GM12878 (cell line): ENCODE data around the gene KCNQ1. TPM values are rescaled to one million over a fixed set of nuclear protein-coding genes. Genes with fewer than 3 reads are reported as not detected.

Experiments
- ATAC-seq: fragments of 200-7000 bp; cut with Tn5 transposase; 3 replicates; pipeline ENCODE4 v1.9.1; 2020; ENCODE audit warnings: mild to moderate bottlenecking, moderate library complexity
- BruUV-seq: library from RNA; stranded (reverse); fragments of 400-500 nt; replicated peaks from 2 replicates; lab custom pipeline; 2021; lab: Mats Ljungman, UMichigan
- CTCF ChIA-PET: fragments of 300-600 bp; sonication (Branson Sonifier 250); formaldehyde crosslinking; extraction: SDS; loops from one replicate; lab custom pipeline; 2021; ENCODE audit warnings: inconsistent platforms; lab: Yijun Ruan, JAX
- POLR2A ChIA-PET: fragments of 350-600 bp; formaldehyde crosslinking; extraction: SDS; loops from one replicate; lab custom pipeline; 2021; ENCODE audit warnings: inconsistent platforms; lab: Charles Lee
- RAD21 ChIA-PET: fragments of 300-600 bp; sonication (Branson Sonifier 250); formaldehyde crosslinking; loops from one replicate; lab custom pipeline; 2023; ENCODE audit warnings: antibody characterized with exemption; ENCODE audit not compliant: unreplicated experiment; lab: Charles Lee
- SMC1A ChIA-PET: fragments of 300-600 bp; sonication (Branson Sonifier 250); formaldehyde crosslinking; loops from one replicate; lab custom pipeline; 2023; ENCODE audit not compliant: unreplicated experiment, uncharacterized antibody; lab: Charles Lee
- DNase-seq: peaks from one replicate; pipeline ENCODE4 v3.0.0-alpha.2; 2011; ENCODE audit warnings: low read depth, low spot score
- FAIRE-seq: peaks from 3 replicates; lab custom pipeline; 2011; peaks lifted over from hg19 to GRCh38; lab: Jason Lieb, UNC
- H2AFZ ChIP-seq: 2 replicates; pipeline ENCODE4 v1.6.0; 2011; ENCODE audit warnings: low read depth, low read length, control low read depth; ENCODE audit not compliant: control insufficient read depth
- H3K27ac ChIP-seq: 2 replicates; pipeline ENCODE4 v1.5.1; 2011; ENCODE audit warnings: control low read depth; ENCODE audit not compliant: control insufficient read depth, insufficient read depth
- H3K27me3 ChIP-seq, 2 experiments: replicated peaks in 1 of 2; 2 replicates each; pipeline versions ENCODE4 v1.6.0 to v1.6.1; 2011; ENCODE audit warnings: low read length in 1 of 2; ENCODE audit not compliant: control insufficient read depth in 2 of 2, insufficient read depth in 2 of 2
- H3K36me3 ChIP-seq, 2 experiments: 2 replicates each; pipeline ENCODE4 v1.5.1; 2011; ENCODE audit warnings: low read length in 1 of 2; ENCODE audit not compliant: control insufficient read depth in 2 of 2, insufficient read depth in 2 of 2
- H3K4me1 ChIP-seq: 2 replicates; pipeline ENCODE4 v1.6.1; 2011; ENCODE audit warnings: mild to moderate bottlenecking, low read length, moderate library complexity, mixed read lengths; ENCODE audit not compliant: control insufficient read depth, insufficient read depth
- H3K4me2 ChIP-seq: 2 replicates; pipeline ENCODE4 v1.6.0; 2011; ENCODE audit warnings: control low read depth; ENCODE audit not compliant: control insufficient read depth, insufficient read depth
- H3K4me3 ChIP-seq: fragments of 200-600 bp; sonication (generic); 2 replicates; pipeline ENCODE4 v1.5.1; 2016
- H3K79me2 ChIP-seq: 2 replicates; pipeline ENCODE4 v1.6.0; 2011; ENCODE audit warnings: low read length; ENCODE audit not compliant: control insufficient read depth, insufficient read depth
- H3K9ac ChIP-seq: 2 replicates; pipeline ENCODE4 v1.8.0; 2011; ENCODE audit warnings: low read length, control low read depth, mixed read lengths; ENCODE audit not compliant: control insufficient read depth, insufficient read depth
- H3K9me3 ChIP-seq: replicated peaks from 3 replicates; pipeline ENCODE4 v1.5.1; 2011; ENCODE audit warnings: mild to moderate bottlenecking, low read length; ENCODE audit not compliant: control insufficient read depth, insufficient read depth
- H4K20me1 ChIP-seq: 2 replicates; pipeline ENCODE4 v1.6.0; 2011; ENCODE audit not compliant: control insufficient read depth, insufficient read depth
- ASH2L ChIP-seq: fragments of 300-600, 200-600 bp; sonication (generic); IDR thresholded peaks from 2 replicates; pipeline ENCODE4 v1.6.1; 2017; ENCODE audit warnings: low read depth, mild to moderate bottlenecking, borderline replicate concordance
- EED ChIP-seq: sonication (generic); IDR thresholded peaks from 2 replicates; pipeline ENCODE4 v1.6.1; 2016; ENCODE audit warnings: antibody characterized with exemption, low read depth
- GATAD2B ChIP-seq: fragments of 450-650 bp; conservative IDR thresholded peaks from 2 replicates; pipeline ENCODE4 v1.6.1; 2017; ENCODE audit warnings: low read depth, mild to moderate bottlenecking, moderate library complexity
- RCOR1 ChIP-seq: conservative IDR thresholded peaks from 2 replicates; pipeline ENCODE4 v1.6.1; 2012; ENCODE audit warnings: low read depth, low read length, improper control_type of control experiment
- SIX5 ChIP-seq: IDR thresholded peaks from 2 replicates; pipeline ENCODE4 v1.6.1; 2011; ENCODE audit warnings: mild to moderate bottlenecking, low read depth, low read length, moderate library complexity; ENCODE audit not compliant: severe bottlenecking
- ZNF207 ChIP-seq: fragments of 450-650 bp; IDR thresholded peaks from 2 replicates; pipeline ENCODE4 v1.6.1; 2014; ENCODE audit warnings: antibody characterized with exemption, mild to moderate bottlenecking, borderline replicate concordance
- WGBS: methylation state at CpG from one replicate; pipeline ENCODE4 v1.1.6; 2016; ENCODE audit warnings: low lambda C conversion rate; ENCODE audit not compliant: insufficient replicate concordance, insufficient coverage; ENCODE audit errors: missing lambda C conversion rate; 5-methylcytosine and 5-hydroxymethylcytosine counted together
- in situ Hi-C: fragments of 300-500 bp; cut with MboI; formaldehyde crosslinking; loops from 9 replicates; pipeline ENCODE4 v1.14.3; 2018; ENCODE audit warnings: mixed read lengths
- intact Hi-C: fragments of 100-400 bp; cut with micrococcal nuclease; formaldehyde crosslinking; loops from one replicate; pipeline ENCODE4 v1.14.2; 2022; ENCODE audit not compliant: unreplicated experiment
- polyA plus RNA-seq, 11 experiments: library from polyadenylated mRNA; depleted of rRNA in 4 of 11; unstranded in 6 of 11; stranded (reverse) in 5 of 11; fragments of >200 nt; fragmentation: Nextera tagmentation in 4 of 11; fragmentation: Illumina TruSeq in 1 of 11; extraction: Ambion mirVana in 4 of 11; extraction: Trizol in 1 of 11; gene quantifications; 1 replicate in 1 of 11; 2 replicates in 10 of 11; pipeline versions ENCODE4 v1.2.1 to v1.2.3, GENCODE V29; 2011 to 2016; ENCODE audit warnings: inconsistent platforms in 2 of 11, missing spikeins in 2 of 11, low read depth in 1 of 11
- total RNA-seq, 4 experiments: library from RNA; depleted of rRNA in 3 of 4; stranded (reverse); fragments of >200 nt in 3 of 4; fragmentation: Illumina TruSeq in 1 of 4; extraction: Trizol in 1 of 4; gene quantifications; 2 replicates each; pipeline versions ENCODE4 v1.2.1 to v1.2.3, GENCODE V29; 2013 to 2021
- TF ChIP-seq, protein P1 (sequence below): fragments of 450-650 bp; IDR thresholded peaks from 2 replicates; pipeline ENCODE4 v1.6.1; 2017; ENCODE audit warnings: mild to moderate bottlenecking
- TF ChIP-seq, protein P2 (sequence below): IDR thresholded peaks from 2 replicates; pipeline ENCODE4 v1.6.1; 2012; ENCODE audit warnings: low read depth, low read length, improper control_type of control experiment
- TF ChIP-seq, protein P3 (sequence below): fragments of 450-650 bp; conservative IDR thresholded peaks from 2 replicates; pipeline ENCODE4 v1.6.1; 2017; ENCODE audit warnings: mild to moderate bottlenecking, moderate library complexity
- TF ChIP-seq, protein P4 (sequence below): IDR thresholded peaks from 2 replicates; pipeline ENCODE4 v1.6.1; 2011; ENCODE audit warnings: borderline replicate concordance, low read depth, mild to moderate bottlenecking, moderate library complexity, mixed read lengths, low read length; ENCODE audit not compliant: insufficient read depth; ENCODE audit errors: extremely low read length
- TF ChIP-seq, protein P5 (sequence below): fragments of 450-650 bp; IDR thresholded peaks from 2 replicates; pipeline ENCODE4 v1.6.1; 2016; ENCODE audit warnings: mild to moderate bottlenecking

Gene KCNQ1
- total and polyA plus RNA-seq, 10 of the 15 experiments (the other 5 are each of a cell fraction or from before 2014, with no cell fraction given): 0.03 to 0.15 (median 0.12) TPM; not detected in 7

DNA sequence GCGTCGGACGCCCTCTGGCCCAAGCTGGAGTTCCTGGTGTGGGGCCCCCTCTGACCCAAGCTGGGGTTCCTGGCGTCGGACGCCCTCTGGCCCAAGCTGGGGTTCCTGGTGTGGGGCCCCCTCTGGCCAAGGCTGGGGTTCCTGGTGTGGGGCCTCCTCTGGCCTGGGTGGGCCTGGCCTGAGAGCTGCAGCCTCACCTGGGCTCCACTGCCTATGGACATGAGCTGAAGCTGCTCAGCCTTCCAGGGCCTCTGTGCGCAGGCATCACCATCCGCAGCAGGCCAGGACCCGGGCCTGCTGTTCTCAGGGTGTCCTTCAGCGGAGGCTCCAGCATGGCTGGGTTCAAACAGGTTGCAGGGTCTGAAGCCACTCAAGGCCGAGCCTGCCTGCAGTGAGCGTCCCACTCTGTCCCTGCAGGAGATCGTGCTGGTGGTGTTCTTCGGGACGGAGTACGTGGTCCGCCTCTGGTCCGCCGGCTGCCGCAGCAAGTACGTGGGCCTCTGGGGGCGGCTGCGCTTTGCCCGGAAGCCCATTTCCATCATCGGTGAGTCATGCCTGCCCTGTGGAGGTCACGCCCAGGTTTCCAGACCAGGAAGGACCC lies 125.5 kb downstream of the KCNQ1 start (continued):
- TF ChIP-seq, protein P1, sequence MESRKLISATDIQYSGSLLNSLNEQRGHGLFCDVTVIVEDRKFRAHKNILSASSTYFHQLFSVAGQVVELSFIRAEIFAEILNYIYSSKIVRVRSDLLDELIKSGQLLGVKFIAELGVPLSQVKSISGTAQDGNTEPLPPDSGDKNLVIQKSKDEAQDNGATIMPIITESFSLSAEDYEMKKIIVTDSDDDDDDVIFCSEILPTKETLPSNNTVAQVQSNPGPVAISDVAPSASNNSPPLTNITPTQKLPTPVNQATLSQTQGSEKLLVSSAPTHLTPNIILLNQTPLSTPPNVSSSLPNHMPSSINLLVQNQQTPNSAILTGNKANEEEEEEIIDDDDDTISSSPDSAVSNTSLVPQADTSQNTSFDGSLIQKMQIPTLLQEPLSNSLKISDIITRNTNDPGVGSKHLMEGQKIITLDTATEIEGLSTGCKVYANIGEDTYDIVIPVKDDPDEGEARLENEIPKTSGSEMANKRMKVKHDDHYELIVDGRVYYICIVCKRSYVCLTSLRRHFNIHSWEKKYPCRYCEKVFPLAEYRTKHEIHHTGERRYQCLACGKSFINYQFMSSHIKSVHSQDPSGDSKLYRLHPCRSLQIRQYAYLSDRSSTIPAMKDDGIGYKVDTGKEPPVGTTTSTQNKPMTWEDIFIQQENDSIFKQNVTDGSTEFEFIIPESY: no peak
- TF ChIP-seq, protein P2, sequence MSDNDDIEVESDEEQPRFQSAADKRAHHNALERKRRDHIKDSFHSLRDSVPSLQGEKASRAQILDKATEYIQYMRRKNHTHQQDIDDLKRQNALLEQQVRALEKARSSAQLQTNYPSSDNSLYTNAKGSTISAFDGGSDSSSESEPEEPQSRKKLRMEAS: no peak
- TF ChIP-seq GATAD2B: no peak
- TF ChIP-seq SIX5: no peak
- TF ChIP-seq, protein P3, sequence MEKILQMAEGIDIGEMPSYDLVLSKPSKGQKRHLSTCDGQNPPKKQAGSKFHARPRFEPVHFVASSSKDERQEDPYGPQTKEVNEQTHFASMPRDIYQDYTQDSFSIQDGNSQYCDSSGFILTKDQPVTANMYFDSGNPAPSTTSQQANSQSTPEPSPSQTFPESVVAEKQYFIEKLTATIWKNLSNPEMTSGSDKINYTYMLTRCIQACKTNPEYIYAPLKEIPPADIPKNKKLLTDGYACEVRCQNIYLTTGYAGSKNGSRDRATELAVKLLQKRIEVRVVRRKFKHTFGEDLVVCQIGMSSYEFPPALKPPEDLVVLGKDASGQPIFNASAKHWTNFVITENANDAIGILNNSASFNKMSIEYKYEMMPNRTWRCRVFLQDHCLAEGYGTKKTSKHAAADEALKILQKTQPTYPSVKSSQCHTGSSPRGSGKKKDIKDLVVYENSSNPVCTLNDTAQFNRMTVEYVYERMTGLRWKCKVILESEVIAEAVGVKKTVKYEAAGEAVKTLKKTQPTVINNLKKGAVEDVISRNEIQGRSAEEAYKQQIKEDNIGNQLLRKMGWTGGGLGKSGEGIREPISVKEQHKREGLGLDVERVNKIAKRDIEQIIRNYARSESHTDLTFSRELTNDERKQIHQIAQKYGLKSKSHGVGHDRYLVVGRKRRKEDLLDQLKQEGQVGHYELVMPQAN: no peak
- no peak for TF ChIP-seq ZNF207
- TF ChIP-seq, all 136 proteins: peak for 0

DNA sequence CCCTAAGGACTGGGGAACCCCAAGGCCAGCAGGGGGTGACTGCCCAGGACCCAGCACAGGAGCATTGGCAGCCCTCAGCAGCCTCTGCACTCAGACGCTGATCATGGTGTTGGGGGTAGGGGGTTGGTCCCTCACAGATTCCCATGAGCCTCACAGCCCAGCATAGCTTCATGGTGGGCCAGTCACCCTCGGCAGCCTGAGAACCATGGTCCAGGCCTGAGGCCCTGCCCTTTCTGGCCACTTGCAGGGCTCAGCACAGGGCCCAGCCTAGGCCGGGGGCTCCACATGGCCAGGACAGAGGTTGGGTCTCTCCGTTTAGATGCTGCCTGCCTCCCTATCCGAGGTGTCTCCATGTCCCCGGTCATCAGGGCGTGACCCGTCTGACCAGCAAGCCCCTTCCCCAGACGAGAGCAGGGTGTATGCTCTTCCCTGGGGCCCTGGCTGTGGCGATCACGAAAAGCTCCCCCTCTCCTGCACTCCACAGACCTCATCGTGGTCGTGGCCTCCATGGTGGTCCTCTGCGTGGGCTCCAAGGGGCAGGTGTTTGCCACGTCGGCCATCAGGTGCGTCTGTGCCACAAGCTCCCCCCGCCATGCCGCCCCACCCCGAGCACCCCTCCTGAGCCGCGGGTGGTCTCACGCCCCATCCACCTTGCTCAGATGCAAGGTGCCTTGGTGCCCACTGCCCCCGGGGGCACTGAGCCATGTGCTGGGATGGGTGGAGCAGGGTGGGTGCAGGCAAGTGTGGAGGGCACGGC lies 126.2 kb downstream of the KCNQ1 start:
- in situ Hi-C loops: no loop called here
- Histone ChIP-seq H3K9ac (no peak overlapping the region), H3K9me3 (no peaks in the 10 kb centered on the region), H3K4me2 (no peak overlapping the region), H3K79me2 (no peaks in the 10 kb centered on the region), H3K27me3 (no peaks in the 10 kb centered on the region), H3K27ac (no peak overlapping the region), H3K4me1 (no peaks in the 10 kb centered on the region), H3K36me3 (no peaks in the 10 kb centered on the region), H4K20me1 (no peaks in the 10 kb centered on the region), H3K4me3 (no peak overlapping the region), H2AFZ (no peak overlapping the region)
- BruUV-seq: no TSS peak
- intact Hi-C loops: no loop called here
- ChIA-PET POLR2A (no interaction called here), CTCF (no interaction called here), RAD21 (no interaction called here), SMC1A (no interaction called here)
- 52% methylated on average over 20 of the region's 25 CpGs for WGBS
- FAIRE-seq (no peak), DNase-seq (no peak), ATAC-seq (no peak)
- TF ChIP-seq, protein P4, sequence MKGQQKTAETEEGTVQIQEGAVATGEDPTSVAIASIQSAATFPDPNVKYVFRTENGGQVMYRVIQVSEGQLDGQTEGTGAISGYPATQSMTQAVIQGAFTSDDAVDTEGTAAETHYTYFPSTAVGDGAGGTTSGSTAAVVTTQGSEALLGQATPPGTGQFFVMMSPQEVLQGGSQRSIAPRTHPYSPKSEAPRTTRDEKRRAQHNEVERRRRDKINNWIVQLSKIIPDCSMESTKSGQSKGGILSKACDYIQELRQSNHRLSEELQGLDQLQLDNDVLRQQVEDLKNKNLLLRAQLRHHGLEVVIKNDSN: no peak
- TF ChIP-seq RCOR1: no peak
- TF ChIP-seq, protein P5, sequence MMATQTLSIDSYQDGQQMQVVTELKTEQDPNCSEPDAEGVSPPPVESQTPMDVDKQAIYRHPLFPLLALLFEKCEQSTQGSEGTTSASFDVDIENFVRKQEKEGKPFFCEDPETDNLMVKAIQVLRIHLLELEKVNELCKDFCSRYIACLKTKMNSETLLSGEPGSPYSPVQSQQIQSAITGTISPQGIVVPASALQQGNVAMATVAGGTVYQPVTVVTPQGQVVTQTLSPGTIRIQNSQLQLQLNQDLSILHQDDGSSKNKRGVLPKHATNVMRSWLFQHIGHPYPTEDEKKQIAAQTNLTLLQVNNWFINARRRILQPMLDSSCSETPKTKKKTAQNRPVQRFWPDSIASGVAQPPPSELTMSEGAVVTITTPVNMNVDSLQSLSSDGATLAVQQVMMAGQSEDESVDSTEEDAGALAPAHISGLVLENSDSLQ: no peak
- TF ChIP-seq EED: no peak
- TF ChIP-seq ASH2L: no peak
